HG02938 (cell line): ENCODE data around the gene NAGPA.
A peak's percentile ranks its signal among the peaks of the same experiment; 100 is the strongest.
"Not testable (repeated sequence)": the region's sequence is repeated elsewhere in the genome, so short reads cannot be mapped to it uniquely, and the experiment has no call there.

Source experiments
- ATAC-seq: cut with Tn5 transposase; IDR thresholded peaks from one replicate; pipeline ENCODE4 v1.9.1; 2021; ENCODE audit warnings: mild to moderate bottlenecking, moderate library complexity; ENCODE audit not compliant: unreplicated experiment

Gene NAGPA, protein sequence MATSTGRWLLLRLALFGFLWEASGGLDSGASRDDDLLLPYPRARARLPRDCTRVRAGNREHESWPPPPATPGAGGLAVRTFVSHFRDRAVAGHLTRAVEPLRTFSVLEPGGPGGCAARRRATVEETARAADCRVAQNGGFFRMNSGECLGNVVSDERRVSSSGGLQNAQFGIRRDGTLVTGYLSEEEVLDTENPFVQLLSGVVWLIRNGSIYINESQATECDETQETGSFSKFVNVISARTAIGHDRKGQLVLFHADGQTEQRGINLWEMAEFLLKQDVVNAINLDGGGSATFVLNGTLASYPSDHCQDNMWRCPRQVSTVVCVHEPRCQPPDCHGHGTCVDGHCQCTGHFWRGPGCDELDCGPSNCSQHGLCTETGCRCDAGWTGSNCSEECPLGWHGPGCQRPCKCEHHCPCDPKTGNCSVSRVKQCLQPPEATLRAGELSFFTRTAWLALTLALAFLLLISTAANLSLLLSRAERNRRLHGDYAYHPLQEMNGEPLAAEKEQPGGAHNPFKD

DNA sequence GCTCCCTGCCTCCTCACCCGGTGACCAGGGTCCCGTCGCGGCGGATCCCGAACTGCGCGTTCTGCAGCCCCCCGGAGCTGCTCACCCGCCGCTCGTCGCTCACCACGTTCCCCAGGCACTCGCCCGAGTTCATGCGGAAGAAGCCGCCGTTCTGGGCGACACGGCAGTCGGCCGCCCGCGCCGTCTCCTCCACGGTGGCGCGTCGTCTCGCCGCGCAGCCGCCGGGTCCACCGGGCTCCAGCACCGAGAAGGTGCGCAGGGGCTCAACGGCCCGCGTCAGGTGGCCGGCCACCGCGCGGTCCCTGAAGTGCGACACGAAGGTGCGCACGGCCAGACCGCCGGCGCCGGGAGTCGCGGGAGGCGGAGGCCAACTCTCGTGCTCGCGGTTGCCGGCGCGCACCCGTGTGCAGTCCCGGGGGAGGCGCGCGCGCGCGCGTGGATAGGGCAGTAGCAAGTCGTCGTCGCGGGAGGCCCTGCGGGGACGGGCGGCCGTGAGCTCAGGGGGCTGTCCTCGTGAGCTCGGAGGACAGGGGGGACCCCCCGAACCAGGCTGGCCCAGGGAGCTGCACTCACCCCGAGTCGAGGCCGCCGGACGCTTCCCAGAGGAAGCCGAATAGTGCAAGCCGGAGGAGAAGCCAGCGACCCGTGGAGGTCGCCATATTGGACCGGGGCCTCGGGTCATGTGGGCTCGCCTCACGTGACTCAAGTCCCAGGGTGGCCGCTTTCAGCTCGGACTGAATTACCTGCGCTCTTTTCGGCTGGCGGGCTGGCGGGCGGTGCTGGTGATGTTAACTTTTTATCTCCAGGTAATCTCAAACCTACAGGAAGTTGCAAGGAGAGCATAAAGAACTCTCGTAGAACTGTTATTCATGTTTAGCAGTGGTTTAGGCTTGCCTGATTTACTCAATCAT, at the start of gene NAGPA:
TSS of gene NAGPA (minus strand) at position 680 of the 911 bp plus-strand sequence. CDS start at position 659, 21 bp downstream.
- ATAC-seq, result peak; percentile 86

DNA sequence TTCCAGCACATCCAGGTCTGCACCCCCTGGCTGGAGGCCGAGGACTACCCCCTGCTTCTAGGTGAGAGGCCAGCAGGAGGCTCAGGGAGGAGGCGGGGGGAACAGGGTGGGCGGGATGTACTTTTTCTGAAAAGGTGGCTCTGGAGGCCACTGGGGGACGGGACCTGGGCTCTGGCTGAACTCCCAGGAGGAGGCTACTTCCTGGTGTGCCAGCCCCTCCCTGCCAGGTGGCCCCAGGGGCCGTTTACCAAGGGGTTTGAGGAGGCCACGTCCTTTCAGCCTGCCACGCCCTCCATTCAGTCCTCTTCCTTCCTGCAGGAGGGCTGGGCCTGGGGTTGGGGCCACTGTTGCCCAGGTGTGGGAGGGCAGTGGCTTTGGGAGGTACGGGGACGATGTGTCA, 47.3 kb upstream of the NAGPA start:
- not testable (repeated sequence) for ATAC-seq

DNA sequence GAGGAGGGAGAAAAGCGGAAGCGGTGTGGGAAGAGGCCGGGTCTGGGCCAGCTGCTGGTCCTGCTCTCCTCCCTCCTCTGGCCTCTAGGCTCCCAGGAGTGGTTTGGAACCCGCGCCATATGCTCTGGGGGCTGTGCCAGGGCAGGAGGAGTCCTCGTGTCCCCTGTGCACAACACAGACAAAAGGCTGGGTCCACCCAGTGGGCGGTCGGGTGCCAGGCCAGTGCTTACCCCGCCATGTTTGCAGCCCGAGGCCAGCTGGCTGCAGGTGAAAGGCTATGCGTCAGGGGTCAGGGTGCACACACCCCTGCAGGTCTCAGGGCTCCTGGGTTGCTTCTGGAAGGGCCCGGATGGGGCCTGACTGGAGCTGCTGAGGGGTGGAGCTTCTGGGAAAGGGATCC, 46.7 kb upstream of the NAGPA start:
- not testable (repeated sequence) for ATAC-seq

DNA sequence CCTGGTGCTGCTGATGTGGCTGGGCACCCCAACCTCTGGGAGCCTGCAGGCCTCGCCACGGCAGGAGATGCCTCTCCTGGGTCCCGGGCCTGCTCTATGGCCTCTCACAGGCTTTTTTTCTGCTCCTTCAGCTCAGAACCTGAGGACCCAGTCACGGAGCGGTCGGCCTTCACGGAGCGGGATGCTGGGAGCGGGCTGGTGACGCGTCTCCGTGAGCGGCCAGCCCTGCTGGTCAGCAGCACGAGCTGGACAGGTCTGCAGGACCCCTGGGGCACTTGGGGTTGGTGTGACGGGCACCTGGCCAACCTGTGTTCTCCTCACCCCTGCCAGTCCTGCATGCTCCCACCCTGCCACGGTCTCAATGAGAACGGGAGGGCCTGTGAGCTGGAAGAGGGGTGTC, 44.9 kb upstream of the NAGPA start:
- ATAC-seq, result no peak

DNA sequence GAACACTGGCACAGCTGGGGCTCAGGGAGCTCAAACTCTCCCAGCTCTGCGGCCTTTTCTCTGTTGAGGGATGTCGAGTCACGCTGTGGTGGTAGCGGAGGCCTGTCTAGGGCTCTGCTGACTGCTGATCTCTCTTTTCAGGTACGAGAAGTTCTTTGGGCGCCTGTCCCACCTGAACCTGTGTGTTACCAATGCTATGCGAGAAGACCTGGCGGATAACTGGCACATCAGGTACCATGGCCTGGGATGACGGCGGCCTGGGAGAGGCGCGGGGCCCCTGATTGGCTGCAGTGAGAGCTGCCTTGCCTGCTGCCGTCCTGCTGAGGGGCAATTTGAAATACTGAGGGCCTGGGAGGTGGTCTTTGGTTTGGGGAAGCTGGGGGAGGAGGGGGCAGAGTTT, 43.6 kb upstream of the NAGPA start:
- ATAC-seq, result no peak

DNA sequence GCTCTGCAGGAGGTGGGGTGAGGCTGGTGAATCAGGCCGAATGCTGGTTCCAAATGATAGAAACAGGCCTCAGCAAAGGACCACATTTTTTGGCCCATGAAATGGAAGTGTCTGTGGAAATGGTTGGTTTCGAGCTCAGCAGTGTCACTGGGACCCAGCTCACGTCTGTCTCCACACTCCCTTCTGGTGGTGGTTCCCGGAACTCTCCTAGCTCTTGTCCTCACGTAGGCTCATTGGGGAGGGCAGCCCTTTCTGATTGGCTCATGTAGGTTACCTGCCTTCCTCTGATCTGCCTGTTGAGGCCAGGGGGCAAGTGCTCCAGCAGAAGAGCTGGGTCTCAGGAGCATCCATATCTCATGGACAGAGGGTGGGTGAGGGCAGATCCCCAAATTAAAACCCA, 41.9 kb upstream of the NAGPA start:
- ATAC-seq, result no peak

DNA sequence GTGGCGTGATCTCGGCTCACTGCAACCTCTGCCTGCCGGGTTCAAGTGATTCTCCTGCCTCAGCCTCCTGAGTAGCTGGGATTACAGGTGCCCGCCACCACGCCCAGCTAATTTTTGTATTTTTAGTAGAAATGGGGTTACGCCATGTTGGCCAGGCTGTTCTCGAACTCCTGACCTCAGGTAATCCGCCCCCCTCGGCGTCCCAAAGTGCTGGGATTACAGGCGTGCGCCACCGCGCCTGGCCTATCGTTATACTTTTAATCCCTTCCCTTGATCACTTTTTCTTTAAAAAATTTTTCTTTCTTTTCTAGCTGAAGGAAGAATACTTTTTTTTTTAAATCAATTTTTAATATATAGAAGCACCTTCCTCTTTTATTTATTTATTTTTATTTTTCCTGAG, 40.0 kb upstream of the NAGPA start:
- not testable (repeated sequence) for ATAC-seq

DNA sequence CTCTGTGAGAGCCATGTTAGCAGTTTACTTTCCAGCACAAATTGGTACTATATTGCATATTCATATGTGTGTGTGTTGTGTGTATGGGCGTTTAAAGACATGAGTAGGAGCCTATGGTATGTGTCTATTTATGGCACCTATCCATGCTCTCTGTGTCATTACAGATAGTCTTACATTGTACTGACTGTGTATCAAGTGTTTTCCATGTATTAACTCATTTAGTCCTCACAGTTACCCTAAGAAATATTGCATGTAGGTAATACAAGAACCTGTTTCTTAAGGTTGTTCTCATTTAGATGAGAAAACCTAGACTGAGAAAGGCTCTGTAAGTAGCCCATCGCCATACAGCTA, 39.5 kb upstream of the NAGPA start:
- no peak for ATAC-seq

DNA sequence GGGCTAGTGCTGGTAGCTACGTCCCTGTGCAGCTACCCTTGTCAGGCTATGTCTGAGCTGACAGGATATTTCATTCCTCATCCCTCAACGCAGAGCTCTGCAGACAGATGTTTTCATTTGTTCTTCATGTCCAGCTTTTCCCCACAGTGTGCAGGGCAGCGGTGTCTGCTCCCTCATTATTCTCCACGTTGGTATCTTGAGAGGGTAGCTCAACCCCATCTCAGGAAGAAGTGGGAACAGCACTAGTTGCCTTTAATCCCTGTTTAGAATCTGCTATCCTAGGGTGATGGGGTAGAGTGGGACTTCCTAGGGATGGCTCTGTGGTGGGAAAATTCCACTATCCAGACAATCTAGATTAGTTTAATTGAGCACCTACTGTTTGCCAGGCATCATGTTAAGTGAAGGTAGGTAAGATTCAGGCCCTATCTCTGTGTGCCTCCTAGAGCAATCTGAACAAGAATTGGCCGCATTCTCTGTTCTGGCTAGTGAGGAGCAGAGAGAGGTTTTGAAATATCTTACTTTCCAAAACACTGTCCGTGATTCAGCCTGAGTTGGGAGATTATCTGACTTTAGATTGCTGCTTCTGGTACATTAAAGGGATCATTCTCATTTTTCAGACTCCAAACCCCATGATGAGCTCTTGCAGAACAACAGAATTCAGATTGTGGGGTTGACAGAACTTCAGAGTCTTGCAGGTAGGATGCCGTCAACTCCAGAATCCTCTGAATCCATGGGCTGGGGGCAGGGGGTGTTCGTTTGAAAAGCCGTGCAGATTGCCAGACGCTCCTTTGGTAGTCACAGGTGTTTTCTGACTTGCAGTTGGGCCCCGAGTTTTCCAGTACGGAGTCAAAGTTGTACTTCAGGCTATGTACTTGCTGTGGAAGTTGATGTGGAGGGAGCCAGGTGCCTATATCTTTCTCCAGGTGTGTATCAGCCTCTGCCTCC, 38.9 kb upstream of the NAGPA start:
- no peak for ATAC-seq

DNA sequence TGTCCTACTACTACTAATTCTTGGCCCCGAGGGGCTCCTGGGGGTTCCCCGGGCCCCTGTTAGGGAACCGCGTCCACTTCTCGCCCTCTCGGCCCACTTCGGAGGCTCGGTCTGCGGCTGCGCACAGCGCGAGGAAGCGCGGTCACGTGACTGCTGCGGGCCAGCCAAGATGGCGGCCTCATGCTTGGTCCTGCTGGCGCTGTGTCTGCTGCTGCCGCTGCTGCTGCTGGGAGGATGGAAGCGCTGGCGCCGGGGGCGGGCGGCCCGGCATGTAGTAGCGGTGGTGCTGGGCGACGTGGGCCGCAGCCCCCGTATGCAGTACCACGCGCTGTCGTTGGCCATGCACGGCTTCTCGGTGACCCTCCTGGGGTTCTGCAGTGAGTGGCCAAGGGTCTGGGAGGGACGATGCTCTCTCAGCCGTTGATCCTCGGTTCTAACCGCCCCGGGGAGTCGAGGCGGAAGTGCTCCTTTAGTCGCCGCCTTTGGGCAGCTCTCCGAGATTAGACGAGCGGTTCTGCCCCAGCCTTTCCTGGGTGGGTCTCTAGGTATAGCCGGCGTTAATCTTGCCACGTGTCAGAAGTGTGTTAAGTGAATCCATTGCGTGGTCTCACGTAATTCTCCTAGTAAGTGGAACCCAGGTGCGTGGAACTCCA, 38.1 kb upstream of the NAGPA start, which contains the start of gene ALG1:
TSS of gene ALG1 (plus strand) at position 163 of the 653 bp plus-strand sequence. CDS start at position 170, 7 bp downstream.
- peak; percentile 82 for ATAC-seq

DNA sequence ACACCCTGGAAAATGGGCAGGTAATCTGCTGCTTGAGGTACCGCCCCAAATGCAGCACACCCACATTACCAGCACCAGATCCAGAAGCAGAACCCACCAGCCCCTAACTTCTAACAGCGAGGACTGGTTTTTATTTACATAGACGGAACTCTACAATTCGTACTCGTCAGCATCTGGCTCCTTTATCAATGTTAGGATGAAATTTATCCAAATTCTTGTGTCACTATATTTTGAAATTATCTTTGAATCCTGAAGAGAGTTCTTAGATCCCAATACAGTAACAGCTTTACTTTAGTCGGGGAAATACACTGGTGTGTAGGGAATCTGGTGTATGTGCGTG, 37.6 kb upstream of the NAGPA start:
- no peak for ATAC-seq

DNA sequence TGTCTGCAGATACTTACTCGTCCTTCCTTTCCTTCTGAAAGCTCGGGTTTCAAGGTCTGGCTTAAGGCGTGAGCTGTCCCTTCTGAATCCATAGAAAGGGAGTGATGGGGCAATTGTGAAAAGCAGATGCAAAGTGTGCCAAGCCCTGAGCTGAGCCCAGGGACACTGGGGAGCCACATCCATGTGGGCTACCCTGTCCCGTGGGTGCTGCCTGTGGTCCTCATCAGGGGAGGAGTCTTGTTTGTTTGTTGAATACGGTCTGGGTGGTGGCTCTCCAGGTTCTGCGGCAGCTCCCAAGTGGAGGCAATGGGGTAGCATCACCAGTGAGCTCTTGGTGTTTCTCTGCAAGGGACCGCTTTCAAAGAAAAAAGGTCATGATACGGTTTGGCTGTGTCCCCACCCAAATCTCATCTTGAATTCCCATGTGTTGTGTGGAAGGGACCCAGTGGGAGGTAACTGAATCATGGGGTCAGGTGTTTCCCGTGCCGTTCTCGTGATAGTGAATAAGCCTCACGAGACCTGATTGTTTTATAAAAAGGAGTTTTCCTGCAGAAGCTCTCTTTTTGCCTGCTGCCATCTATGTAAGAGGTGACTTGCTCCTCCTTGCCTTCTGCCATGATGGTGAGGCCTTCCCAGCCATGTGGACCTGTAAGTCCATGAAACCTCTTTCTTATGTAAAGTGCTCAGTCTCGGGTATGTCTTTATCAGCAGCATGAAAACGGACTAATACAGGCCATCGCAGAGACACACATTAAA, 36.9 kb upstream of the NAGPA start:
- no peak for ATAC-seq

DNA sequence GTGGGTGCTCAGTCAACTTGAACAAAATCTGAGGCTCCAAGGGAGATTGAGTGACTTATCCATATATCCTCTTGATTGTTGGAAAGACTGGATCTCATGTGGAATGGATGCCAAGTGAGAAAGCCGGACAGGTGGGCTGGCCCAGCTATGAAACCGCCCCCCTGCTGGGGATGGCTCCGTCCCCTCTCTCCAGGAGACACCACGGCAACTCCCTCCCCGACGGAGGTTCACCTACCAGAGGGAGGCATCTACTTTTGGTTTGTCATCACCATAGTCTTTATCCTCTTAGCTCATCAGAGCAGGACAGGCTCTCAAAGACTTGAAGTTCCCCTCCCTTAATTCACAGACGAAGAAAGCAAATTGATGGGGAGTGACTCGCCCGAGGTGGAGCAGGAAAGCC, 36.1 kb upstream of the NAGPA start:
- no peak for ATAC-seq

DNA sequence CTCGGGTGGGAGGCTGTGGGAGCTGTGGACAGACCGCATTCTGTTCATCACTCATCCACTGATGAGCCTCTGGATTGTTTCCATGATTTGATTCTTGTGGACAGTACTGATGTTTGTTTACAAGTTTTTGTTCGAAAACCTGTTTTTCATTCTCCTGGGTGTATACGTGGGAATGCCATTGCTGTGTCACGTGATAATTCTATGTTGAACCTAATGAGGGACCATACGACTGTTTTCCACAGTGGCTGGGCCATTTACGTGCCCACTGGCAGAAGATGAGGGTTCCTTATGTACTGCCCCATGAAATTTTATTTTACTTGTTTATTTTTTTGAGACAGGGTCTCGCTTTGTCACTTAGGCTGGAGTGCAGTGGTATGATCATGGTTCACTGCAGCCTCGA, 35.3 kb upstream of the NAGPA start:
- no peak for ATAC-seq

DNA sequence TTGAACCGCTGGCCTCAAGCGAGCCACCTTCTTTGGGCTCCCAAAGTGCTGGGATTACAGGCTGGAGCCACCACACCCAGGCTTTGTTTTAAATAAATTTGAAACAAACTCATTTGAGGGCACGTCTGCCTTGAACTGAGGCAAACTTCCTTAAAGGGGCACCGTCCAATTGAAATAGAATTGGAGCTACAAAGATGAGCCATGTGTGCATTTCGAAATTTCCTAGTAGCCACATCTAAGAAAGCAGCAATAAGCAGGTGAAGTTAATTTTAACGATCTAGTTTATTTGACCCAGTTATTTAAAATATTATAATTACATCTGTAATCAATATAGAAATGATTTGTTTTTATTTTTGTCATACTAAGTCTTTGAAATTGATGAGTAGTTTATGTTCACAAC, 32.8 kb upstream of the NAGPA start:
- no peak for ATAC-seq

DNA sequence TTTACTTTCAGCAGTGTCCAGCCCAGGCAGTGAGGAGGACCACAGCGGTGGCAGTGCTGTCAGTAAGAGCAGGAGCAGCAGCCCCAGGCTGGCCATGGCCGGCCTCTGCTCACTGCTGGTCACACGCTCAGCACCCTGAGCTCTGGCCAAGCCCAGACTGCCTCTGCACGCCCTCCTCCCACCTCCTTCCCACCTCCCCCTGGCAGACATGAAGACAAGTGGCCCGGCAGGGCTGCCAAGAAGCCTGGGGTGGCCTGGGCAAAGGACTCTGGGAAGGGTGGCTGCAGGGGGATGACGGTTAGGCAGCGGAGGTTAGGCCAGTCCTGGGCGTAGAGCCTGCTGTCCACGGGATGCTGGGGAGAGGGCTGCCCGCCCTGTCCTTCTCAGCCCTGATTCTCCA, 32.1 kb upstream of the NAGPA start, which contains the start of gene C16orf89:
TSS of gene C16orf89 (minus strand) at position 144 of the 400 bp plus-strand sequence. CDS start at position 96, 48 bp downstream.
- ATAC-seq, result no peak

DNA sequence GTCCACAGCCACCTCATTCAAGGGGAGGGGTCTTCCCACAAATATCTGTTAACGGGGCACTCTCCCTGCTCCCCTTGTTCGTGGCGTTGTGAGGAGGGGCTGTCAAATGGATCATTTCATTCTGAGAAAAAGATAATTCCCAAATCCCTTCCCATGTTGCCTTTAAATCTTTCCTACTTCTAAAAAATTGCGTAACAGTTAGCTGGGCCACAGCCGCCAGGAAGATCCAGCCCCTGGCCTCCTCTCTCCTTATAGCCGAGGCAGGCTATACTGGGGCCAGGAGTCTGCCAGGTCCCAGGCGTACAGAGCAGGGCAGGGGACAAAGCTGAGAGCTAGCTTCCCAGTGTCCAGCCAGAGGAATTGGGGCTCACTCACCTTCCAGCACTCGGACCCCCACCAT, 31.6 kb upstream of the NAGPA start:
- no peak for ATAC-seq

DNA sequence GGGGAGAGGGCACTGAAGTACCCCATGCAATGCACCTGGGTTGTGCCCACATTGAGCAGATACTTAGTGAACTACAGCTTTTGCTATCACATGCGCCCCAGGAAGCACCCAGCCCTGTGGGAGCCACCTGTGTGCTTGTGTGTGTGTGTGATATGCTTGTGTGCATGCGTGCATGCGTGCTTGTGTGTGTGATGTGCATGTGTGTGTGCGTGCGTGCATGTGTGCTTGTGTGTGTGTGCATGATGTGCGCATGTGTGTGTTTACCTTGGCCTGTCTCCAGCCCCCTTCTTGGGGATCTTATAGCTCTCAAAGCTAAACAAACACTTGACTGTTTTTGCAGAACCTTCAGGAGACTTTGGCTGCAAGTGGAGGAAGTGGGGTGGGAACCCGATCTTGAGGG, 31.2 kb upstream of the NAGPA start:
- no peak for ATAC-seq
